ENCODE data around the gene BDP1.

- TF ChIP-seq CTCF (IDR thresholded peaks at IDR 0.05; ENCODE audit: low read depth, low read length) (no peak), MYC (IDR thresholded peaks at IDR 0.05; ENCODE audit: low read depth, low read length) (no peak), POLR2A (IDR thresholded peaks at IDR 0.05; ENCODE audit: extremely low read depth, insufficient read length) (no peak), MAX (IDR thresholded peaks at IDR 0.05; ENCODE audit: low read depth, low read length) (no peak)
These were observed 26.0 kb downstream of the BDP1 start for GRCh38 chr5:71481441-71481840.

All from NB4 (cell line).